NCI-H1105 (cell line): ENCODE data around the gene MLXIP.
A peak's percentile ranks its signal among the peaks of the same experiment; 100 is the strongest.
"Not testable (repeated sequence)": the region's sequence is repeated elsewhere in the genome, so short reads cannot be mapped to it uniquely, and the experiment has no call there.

Source experiments
- DNase-seq: peaks from one replicate; lab custom pipeline; 2025; lab: John Stamatoyannopoulos, UW

The MLXIP gene, protein sequence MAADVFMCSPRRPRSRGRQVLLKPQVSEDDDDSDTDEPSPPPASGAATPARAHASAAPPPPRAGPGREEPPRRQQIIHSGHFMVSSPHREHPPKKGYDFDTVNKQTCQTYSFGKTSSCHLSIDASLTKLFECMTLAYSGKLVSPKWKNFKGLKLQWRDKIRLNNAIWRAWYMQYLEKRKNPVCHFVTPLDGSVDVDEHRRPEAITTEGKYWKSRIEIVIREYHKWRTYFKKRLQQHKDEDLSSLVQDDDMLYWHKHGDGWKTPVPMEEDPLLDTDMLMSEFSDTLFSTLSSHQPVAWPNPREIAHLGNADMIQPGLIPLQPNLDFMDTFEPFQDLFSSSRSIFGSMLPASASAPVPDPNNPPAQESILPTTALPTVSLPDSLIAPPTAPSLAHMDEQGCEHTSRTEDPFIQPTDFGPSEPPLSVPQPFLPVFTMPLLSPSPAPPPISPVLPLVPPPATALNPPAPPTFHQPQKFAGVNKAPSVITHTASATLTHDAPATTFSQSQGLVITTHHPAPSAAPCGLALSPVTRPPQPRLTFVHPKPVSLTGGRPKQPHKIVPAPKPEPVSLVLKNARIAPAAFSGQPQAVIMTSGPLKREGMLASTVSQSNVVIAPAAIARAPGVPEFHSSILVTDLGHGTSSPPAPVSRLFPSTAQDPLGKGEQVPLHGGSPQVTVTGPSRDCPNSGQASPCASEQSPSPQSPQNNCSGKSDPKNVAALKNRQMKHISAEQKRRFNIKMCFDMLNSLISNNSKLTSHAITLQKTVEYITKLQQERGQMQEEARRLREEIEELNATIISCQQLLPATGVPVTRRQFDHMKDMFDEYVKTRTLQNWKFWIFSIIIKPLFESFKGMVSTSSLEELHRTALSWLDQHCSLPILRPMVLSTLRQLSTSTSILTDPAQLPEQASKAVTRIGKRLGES

GRCh38 chr12:122078141-122079032 lies at the start of gene MLXIP:
TSS of gene MLXIP (plus strand) at chr12:122078756. CDS start at chr12:122078854, 98 bp downstream.
- DNase-seq = peak; percentile 90

DNA sequence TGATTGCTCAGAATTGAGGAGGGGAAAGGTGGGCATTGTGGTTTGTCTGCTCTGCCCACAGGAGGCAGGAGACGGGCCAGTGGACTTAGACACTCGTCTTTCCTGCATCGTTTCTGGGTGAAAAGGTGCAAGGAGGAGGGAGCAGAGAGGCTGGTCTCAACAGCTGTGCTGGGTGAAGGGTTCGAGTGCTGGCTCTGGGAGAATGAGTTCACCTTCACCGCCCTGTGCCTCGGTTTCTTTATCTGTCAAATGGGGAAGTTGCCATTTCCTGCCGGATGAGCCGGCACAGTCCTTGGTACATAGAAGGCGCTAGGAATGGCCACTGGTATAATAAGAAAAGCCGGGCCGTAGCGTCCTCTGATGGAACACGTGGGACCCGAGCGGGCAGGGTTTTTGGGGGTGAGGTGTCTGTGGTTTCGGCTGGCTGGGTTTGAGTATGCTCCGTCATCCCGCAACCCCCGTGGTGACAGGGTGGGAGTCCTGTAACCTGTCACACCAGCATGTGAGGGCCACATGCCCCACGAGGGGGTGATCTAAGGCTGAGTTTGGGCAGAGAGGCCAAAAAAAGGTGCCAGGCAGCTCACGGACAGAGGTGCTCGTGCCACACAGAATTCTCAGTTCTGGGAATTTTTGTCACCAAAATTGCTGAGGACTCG lies 49.5 kb upstream of the MLXIP start:
- DNase-seq = no peak

DNA sequence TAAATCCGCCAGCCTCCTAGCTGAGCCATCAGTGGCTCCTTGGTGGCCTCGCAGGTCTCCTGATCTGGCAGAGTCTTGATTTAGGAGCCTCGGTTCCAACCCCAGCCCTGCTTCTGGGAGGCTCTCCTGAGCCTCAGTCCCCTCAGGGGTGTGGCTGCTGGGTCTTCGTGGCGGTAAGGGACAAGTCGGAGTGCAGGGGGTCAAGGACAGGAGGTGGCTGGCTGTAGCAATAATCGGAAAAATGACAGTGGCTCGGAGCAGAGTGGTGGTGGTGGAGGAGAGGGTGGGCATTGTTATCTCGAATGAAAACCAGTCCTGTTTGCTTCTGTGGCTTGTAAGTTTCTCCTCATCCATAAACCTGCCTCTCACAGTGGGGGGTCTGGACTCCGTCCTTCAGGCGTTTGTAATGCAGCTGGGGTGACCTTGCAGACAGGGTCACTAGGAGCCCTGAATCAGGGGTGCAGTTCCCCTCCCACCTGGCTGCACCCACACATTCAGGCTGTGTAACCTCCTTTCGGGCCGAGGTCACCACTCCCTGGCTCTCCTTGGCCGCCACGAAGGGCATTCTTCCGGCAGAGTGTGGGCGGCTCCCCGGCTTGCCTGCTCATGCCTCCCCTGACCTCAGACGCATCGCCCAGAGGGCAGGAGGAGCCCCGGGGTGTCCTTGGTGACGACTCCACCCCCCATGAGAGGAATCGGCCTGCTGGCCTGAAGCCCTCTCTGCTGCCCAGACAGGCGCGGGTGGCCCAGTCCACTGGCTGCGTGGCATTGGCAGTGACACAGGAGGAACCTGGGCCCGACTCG lies 48.7 kb upstream of the MLXIP start:
- no peak for DNase-seq

GRCh38 chr12:122030424-122031035 lies 48.0 kb upstream of the MLXIP start:
- DNase-seq = no peak

- no peak for DNase-seq
Measured at GRCh38 chr12:122031342-122032216, 47.0 kb upstream of the MLXIP start.

GRCh38 chr12:122032580-122032979 lies 46.0 kb upstream of the MLXIP start:
- DNase-seq = no peak

DNA sequence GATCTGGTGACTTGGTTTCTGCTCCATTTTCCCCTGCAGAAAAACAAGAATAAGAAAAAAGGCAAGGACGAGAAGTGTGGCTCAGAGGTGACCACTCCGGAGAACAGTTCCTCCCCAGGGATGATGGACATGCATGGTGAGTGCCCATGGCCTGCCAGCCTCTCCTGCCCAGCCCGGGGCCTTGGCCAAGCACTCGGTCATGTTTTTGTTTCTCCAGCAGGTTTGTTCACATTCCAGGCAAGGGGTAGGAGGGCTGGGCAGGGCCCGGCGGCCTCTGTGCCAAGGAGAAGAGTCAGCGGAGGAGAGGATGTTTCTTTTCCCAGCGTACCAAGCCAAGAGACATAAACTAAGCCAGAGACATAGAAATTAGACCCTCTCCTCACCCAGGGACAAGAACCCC lies 43.3 kb upstream of the MLXIP start:
- no peak for DNase-seq

GRCh38 chr12:122036153-122036552 lies 42.4 kb upstream of the MLXIP start:
- DNase-seq = no peak

- DNase-seq = no peak
Measured at GRCh38 chr12:122040579-122041386, 37.8 kb upstream of the MLXIP start.

GRCh38 chr12:122041458-122041857 lies 37.1 kb upstream of the MLXIP start:
- not testable (repeated sequence) for DNase-seq

GRCh38 chr12:122042910-122043309 lies 35.6 kb upstream of the MLXIP start:
- DNase-seq = no peak

GRCh38 chr12:122043476-122043875 lies 35.1 kb upstream of the MLXIP start:
- DNase-seq = no peak

DNA sequence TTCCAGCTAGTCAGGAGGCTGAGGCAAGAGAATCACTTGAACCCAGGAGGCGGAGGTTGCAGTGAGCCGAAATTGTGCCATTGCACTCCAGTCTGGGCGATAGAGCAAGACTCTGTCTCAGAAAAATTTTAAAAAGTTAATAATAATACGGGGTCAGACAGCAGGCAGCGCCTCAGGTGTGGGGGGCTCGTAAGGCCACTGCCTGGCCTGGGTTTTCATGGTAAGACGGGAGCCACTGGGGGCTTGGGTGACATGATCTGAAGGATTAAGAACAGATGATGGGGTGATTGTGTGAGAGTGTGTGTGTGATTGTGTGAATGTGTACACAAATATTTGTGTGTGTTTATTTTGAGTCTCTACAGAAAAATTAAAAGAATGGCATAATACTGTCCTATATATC lies 33.3 kb upstream of the MLXIP start:
- no peak for DNase-seq

GRCh38 chr12:122046145-122046544 lies 32.4 kb upstream of the MLXIP start:
- no peak for DNase-seq

DNA sequence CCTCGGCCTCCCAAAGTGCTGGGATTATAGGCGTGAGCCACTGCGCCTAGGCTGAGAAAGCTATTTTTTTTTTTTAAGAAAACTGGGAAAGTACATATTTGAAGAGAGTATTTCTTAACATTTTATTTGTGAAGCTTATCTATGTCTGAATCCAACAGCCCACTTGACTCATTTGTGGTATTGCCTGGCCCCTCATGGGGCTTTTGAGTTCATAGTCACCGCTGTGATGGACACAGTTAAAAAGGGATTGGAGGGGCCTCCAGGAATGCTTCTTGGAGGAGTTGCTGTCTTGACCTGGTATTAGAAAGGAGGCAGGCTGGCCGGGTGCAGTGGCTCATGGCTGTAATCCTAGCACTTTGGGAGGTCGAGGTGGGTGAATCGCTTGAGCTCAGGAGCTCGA lies 30.4 kb upstream of the MLXIP start:
- no peak for DNase-seq

DNA sequence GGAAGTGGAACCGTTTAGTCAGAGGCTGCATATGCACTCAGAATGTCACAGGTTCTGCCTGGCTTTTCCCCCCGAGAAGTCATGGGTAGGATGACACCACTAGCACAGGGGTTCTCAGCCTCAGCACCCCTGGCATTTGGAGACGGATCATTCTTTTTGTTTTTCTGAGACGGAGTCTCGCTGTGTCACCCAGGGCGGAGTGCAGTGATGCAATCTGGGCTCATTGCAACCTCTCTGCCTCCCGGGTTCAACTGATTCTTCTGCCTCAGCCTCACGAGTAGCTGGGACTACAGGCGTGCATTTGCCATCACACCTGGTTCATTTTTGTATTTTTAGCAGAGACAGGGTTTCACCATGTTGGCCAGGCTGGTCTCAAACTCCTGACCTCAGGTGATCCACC lies 28.7 kb upstream of the MLXIP start:
- no peak for DNase-seq

DNA sequence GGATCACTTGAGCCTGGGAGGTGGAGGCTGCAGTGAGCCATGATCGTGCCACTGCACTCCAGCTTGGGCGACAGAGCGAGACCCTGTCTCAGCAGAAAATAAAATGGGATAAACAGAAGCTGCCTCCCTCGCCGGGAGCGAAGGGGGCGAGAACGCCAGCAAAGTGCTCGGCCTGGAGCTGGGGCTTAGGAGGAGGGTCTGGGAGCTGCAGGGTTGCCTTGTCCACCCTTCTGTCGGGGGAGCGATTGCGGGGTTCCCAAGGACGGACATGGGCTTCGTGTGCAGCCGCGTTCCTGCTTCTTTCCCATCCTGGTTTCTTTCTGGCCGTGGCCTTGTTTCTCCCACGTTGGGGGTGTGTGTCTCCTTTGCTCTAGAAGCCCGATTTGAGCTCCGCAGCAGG lies 27.9 kb upstream of the MLXIP start:
- no peak for DNase-seq

DNA sequence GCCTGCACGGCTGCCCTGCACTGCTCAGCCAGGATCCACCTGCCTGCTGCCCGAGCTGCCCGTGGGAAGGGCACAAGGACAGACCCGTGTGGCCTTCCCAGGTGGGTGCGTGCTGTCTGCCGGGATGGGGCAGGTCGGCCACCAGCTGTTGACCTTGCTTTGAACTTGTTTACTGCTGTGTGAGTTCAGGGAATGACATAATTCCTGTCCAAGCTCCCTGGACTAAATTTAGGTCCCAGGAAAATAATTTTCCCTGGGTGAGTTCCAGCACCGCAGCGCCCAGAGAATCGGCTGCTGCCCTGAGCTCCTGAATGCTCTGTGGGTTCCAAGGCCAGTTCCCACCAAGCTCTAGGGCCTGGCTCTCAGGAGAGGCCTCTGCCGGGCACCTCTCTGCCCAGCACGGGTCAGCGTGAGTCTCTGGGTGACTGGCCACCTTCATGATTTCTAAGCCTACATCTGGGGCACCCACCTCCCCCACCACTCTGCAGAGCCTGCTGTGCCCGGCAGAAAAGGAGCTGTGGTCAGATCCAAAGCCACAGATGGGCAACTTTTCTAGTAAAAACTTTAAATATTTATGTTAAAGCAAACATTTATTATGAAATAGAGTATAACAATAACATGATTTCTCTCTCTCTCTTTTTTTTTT lies 27.2 kb upstream of the MLXIP start:
- DNase-seq = no peak
